SK-N-SH (cell line): ENCODE measurements around the gene EHD1. TPM values are rescaled to one million over a fixed set of nuclear protein-coding genes. Genes with fewer than 3 reads are reported as not detected.

Experiments
- CTCF ChIA-PET: fragments of 300-600, 350-600 bp; formaldehyde crosslinking; extraction: SDS; loops from one replicate; lab custom pipeline; 2021; lab: Yijun Ruan, JAX
- POLR2A ChIA-PET: fragments of 350-600 bp; sonication (Branson Sonifier 250); formaldehyde crosslinking; extraction: SDS; loops from one replicate; lab custom pipeline; 2020; ENCODE audit warnings: antibody characterized with exemption, inconsistent platforms; lab: Yijun Ruan, JAX
- DNase-seq: peaks from one replicate; pipeline ENCODE4 v3.0.0; 2012
- H2AFZ ChIP-seq: fragments of 200-600 bp; sonication (generic); 2 replicates; pipeline ENCODE4 v1.8.1; 2016; ENCODE audit warnings: antibody characterized with exemption, mild to moderate bottlenecking, low read depth
- H3F3A ChIP-seq: fragments of 200-600 bp; sonication (generic); replicated peaks from 2 replicates; pipeline ENCODE3; 2016; ENCODE audit warnings: antibody characterized with exemption, mild to moderate bottlenecking; ENCODE audit not compliant: insufficient read depth
- H3K27ac ChIP-seq, 2 experiments: fragments of 200-500 bp in 1 of 2; fragments of 200-600 bp in 1 of 2; sonication (Bioruptor generic) in 1 of 2; sonication (generic), shearing (Covaris generic) in 1 of 2; 2 replicates each; pipeline versions ENCODE4 v1.5.1 to v1.6.1; 2014 to 2016; ENCODE audit warnings: low read depth in 2 of 2, inconsistent platforms in 1 of 2, low read length in 1 of 2, mild to moderate bottlenecking in 1 of 2, mixed read lengths in 1 of 2
- H3K27me3 ChIP-seq: fragments of 200-600 bp; sonication (generic), shearing (Covaris generic); 2 replicates; pipeline ENCODE4 v1.6.1; 2016; ENCODE audit warnings: mixed run types; ENCODE audit not compliant: insufficient read depth
- H3K36me3 ChIP-seq, 2 experiments: fragments of 200-500 bp in 1 of 2; fragments of 200-600 bp in 1 of 2; sonication (Bioruptor generic) in 1 of 2; sonication (generic) in 1 of 2; replicated peaks in 1 of 2; 2 replicates each; pipeline versions ENCODE3 to v1.5.1; 2014 to 2016; ENCODE audit warnings: low read length in 1 of 2, mild to moderate bottlenecking in 1 of 2; ENCODE audit not compliant: insufficient read depth in 2 of 2, control insufficient read depth in 1 of 2
- H3K4me1 ChIP-seq, 2 experiments: fragments of 200-500 bp in 1 of 2; fragments of 200-600 bp in 1 of 2; sonication (Bioruptor generic) in 1 of 2; sonication (generic), shearing (Covaris generic) in 1 of 2; 2 replicates each; pipeline versions ENCODE4 v1.5.1 to v1.6.1; 2014 to 2016; ENCODE audit warnings: low read depth in 1 of 2, low read length in 1 of 2, mixed run types in 1 of 2; ENCODE audit not compliant: insufficient read depth in 2 of 2, control insufficient read depth in 1 of 2
- H3K4me2 ChIP-seq: fragments of 200-600 bp; sonication (generic), shearing (Covaris generic); 2 replicates; pipeline ENCODE4 v1.6.1; 2017; ENCODE audit warnings: mixed run types
- H3K4me3 ChIP-seq, 2 experiments: fragments of 200-500 bp in 1 of 2; fragments of 200-600 bp in 1 of 2; sonication (Bioruptor generic) in 1 of 2; sonication (generic), shearing (Covaris generic) in 1 of 2; 2 replicates each; pipeline versions ENCODE4 v1.5.1 to v1.8.1; 2014 to 2016; ENCODE audit warnings: low read depth in 2 of 2, inconsistent platforms in 1 of 2, low read length in 1 of 2, mild to moderate bottlenecking in 1 of 2, mixed read lengths in 1 of 2, moderate library complexity in 1 of 2
- H3K79me2 ChIP-seq: fragments of 200-600 bp; sonication (generic); 2 replicates; pipeline ENCODE4 v1.8.1; 2017; ENCODE audit warnings: mild to moderate bottlenecking; ENCODE audit not compliant: insufficient read depth
- H3K9ac ChIP-seq: fragments of 200-600 bp; sonication (generic); 2 replicates; pipeline ENCODE4 v1.6.1; 2017; ENCODE audit warnings: mixed run types
- H3K9me2 ChIP-seq: fragments of 200-600 bp; sonication (generic); 2 replicates; pipeline ENCODE4 v1.6.1; 2017; ENCODE audit warnings: mixed run types
- H3K9me3 ChIP-seq: fragments of 200-600 bp; sonication (generic); 2 replicates; pipeline ENCODE4 v1.6.1; 2017; ENCODE audit warnings: mixed run types, mild to moderate bottlenecking, moderate library complexity
- H4K20me1 ChIP-seq: fragments of 200-600 bp; sonication (generic); 2 replicates; pipeline ENCODE4 v1.6.1; 2017; ENCODE audit warnings: mild to moderate bottlenecking, mixed run types; ENCODE audit not compliant: insufficient read depth
- FOXM1 ChIP-seq: IDR thresholded peaks from 2 replicates; pipeline ENCODE4 v1.4.0; 2012; ENCODE audit warnings: low read depth, mild to moderate bottlenecking
- GATA2 ChIP-seq: sonication (generic); formaldehyde crosslinking; IDR thresholded peaks from 2 replicates; pipeline ENCODE4 v1.5.0; 2020; ENCODE audit warnings: mild to moderate bottlenecking, missing genetic modification reagents
- MEF2A ChIP-seq: IDR thresholded peaks from 2 replicates; pipeline ENCODE4 v1.4.0; 2012; ENCODE audit warnings: low read depth, borderline replicate concordance
- NRF1 ChIP-seq: IDR thresholded peaks from 2 replicates; pipeline ENCODE4 v1.6.1; 2012; ENCODE audit warnings: low read depth, mild to moderate bottlenecking, low read length
- RFX5 ChIP-seq: IDR thresholded peaks from 2 replicates; pipeline ENCODE4 v1.6.1; 2012; ENCODE audit warnings: mild to moderate bottlenecking, improper control_type of control experiment, low read length
- SIN3A ChIP-seq: IDR thresholded peaks from 2 replicates; pipeline ENCODE4 v1.6.1; 2012; ENCODE audit warnings: low read depth, mild to moderate bottlenecking, low read length, moderate library complexity, borderline replicate concordance
- TEAD4 ChIP-seq: IDR thresholded peaks from 2 replicates; pipeline ENCODE4 v1.4.0; 2012; ENCODE audit warnings: mild to moderate bottlenecking, borderline replicate concordance; ENCODE audit not compliant: insufficient read depth
- WGBS: methylation state at CpG from one replicate; pipeline ENCODE4 v1.1.6; 2017; ENCODE audit warnings: low lambda C conversion rate; 5-methylcytosine and 5-hydroxymethylcytosine counted together
- polyA plus RNA-seq, 3 experiments: library from polyadenylated mRNA; depleted of rRNA; stranded (reverse); fragments of >200 nt; gene quantifications; 2 replicates each; pipeline ENCODE4 v1.2.3, GENCODE V29; 2012
- TF ChIP-seq, protein P1 (sequence below): IDR thresholded peaks from 2 replicates; pipeline ENCODE4; 2012

The EHD1 gene
- polyA plus RNA-seq, 1 of the 3 experiments (the other 2 are of a cell fraction) = 93.3 TPM

DNA sequence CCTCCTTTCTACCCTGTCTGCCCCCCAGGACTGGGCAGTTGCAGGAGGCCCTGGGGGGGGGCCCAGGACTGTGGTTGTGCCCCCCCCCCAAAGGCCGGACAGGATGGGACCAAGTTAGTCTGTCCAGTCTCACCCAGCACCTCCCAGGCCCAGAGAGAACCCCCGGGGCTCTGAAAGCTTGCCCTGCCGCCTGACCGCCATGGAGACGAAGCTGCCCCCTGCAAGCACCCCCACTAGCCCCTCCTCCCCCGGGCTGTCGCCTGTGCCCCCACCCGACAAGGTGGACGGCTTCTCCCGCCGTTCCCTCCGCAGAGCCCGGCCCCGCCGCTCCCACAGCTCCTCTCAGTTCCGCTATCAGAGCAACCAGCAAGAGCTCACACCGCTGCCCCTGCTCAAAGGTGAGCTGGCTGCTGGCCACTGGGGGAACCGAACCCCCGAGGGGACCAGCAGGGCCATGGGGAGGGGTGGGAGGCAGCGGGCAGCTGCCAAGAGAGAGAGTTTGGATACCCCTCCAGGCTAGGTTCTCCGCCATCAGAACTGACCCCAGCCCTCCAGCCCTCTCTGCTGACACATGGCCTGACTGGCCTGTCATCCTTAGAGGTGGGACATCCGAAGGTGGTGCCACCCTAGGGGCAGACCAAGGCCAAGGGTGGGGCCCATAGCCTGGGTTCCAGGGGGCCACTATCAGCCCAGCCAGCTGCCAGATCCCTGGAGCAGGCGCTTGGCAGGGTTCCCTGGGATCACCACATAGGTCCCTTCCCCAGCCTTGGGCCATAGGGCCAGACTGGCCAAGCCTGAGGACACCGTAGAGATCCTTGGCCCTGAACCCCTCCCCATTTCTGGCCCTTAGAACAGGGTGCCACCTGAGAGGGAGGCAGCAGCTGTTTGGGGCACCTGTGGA, 47.4 kb upstream of the EHD1 start:
- Histone ChIP-seq H3K9me3 (no peaks in the 10 kb centered on the region), H3F3A (no peaks in the 10 kb centered on the region), H3K79me2 (peaks cover 13% of the 10 kb centered on the region; the same call in 1 of the 2 replicates), H3K4me1 (peaks cover 0 to 22% of the 10 kb centered on the region in 2 experiments; a peak in 1 of 4 replicates), H2AFZ (no peak overlapping the region), H3K27me3 (no peaks in the 10 kb centered on the region), H3K4me2 (peak overlapping the region; percentile 79), H3K9me2 (no peaks in the 10 kb centered on the region), H3K4me3 (peak overlapping the region; percentile 67 to 93), H3K36me3 (peaks cover 5 to 19% of the 10 kb centered on the region in 2 experiments), H3K27ac (no peak overlapping the region), H3K9ac (peak overlapping the region; percentile 83), H4K20me1 (no peaks in the 10 kb centered on the region)
- 59% methylated on average over 7 of the region's 24 CpGs for WGBS
- TF ChIP-seq RFX5 (no peak), FOXM1 (no peak), MEF2A (no peak), SIN3A (no peak)
- TF ChIP-seq, protein P1, sequence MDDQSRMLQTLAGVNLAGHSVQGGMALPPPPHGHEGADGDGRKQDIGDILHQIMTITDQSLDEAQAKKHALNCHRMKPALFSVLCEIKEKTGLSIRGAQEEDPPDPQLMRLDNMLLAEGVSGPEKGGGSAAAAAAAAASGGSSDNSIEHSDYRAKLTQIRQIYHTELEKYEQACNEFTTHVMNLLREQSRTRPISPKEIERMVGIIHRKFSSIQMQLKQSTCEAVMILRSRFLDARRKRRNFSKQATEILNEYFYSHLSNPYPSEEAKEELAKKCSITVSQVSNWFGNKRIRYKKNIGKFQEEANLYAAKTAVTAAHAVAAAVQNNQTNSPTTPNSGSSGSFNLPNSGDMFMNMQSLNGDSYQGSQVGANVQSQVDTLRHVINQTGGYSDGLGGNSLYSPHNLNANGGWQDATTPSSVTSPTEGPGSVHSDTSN = no peak
- ChIA-PET CTCF (interaction anchor here (0.7 to 2.0 kb wide), 6 partner anchors 11 to 88 kb away, joined by 3 to 14 read pairs (median 4); partner anchors contain the start of gene ARL2), POLR2A (interaction anchor here (0.6 kb wide), 1 partner anchor 397 kb away, joined by 3 read pairs; no protein-coding TSS in a partner anchor)
- DNase-seq = peak; percentile 46

DNA sequence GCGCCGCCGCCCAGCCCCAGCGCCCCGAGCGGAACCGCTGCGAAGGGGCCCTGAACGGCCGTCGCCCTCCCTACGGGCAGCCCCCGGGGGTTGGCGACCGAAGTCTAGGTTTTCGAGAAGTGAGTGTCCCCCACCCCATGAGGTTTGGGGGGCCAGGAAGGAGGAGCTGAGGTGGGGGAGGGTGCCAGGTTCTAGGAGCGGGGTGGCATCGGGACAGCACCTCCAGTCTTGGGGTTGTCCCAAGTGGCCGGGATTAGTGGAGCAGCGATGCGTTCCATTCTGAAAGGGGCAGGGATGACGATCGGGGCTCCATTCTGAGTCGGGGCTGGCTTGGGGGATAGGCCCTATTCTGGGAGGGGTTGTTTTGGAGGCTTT, 46.5 kb upstream of the EHD1 start:
- peak overlapping the region; percentile 83 for H3K9ac ChIP-seq
- no peaks in the 10 kb centered on the region for H3K9me3 ChIP-seq
- DNase-seq = peak; percentile 72
- H2AFZ ChIP-seq = peak overlapping the region; percentile 90; the same call in 1 of the 2 replicates
- H3K4me3 ChIP-seq = peak overlapping the region; percentile 67 to 93
- H3K4me2 ChIP-seq = peak overlapping the region; percentile 79
- no peaks in the 10 kb centered on the region for H4K20me1 ChIP-seq
- H3K36me3 ChIP-seq = peaks cover 0 to 13% of the 10 kb centered on the region in 2 experiments
- CTCF ChIA-PET = interaction anchor here (0.8 to 2.0 kb wide), 5 partner anchors 19 to 89 kb away, joined by 3 to 14 read pairs (median 3); partner anchors contain the start of gene ARL2
- POLR2A ChIA-PET = interaction anchor here (0.9 kb wide), 1 partner anchor 72 kb away, joined by 3 read pairs; the partner anchor contains the start of gene BATF2
- H3K9me2 ChIP-seq = no peaks in the 10 kb centered on the region
- H3K79me2 ChIP-seq = peaks cover 13% of the 10 kb centered on the region; the same call in 1 of the 2 replicates
- no peak for TF ChIP-seq FOXM1
- TF ChIP-seq GATA2 (CRISPR knock-in tag) = no peak
- TF ChIP-seq NRF1 = no peak
- no peak for TF ChIP-seq TEAD4
- no peaks in the 10 kb centered on the region for H3K27me3 ChIP-seq
- peak overlapping the region in 1 of 2 experiments; percentile 95; a peak in 1 of 4 replicates for H3K27ac ChIP-seq
- WGBS = no CpG with 5 or more reads among the region's 24 CpGs
- H3F3A ChIP-seq = no peaks in the 10 kb centered on the region
- peaks cover 0 to 22% of the 10 kb centered on the region in 2 experiments; a peak in 1 of 4 replicates for H3K4me1 ChIP-seq
